Sigmoid colon (tissue), 7 donors: ENCODE data around the gene FBXL19. TPM values are rescaled to one million over a fixed set of nuclear protein-coding genes. Genes with fewer than 3 reads are reported as not detected.

Experiments used
- DNase-seq: peaks from one replicate; pipeline ENCODE4 v3.0.0-alpha.2; 2019
- H3K27ac ChIP-seq, 4 donors: fragments of 200-600 bp; sonication (generic); one replicate each; pipeline ENCODE4 v1.5.1; 2016 to 2019; ENCODE audit warnings: mild to moderate bottlenecking in 1 of 4
- H3K27me3 ChIP-seq, 3 donors: fragments of 200-600 bp; sonication (generic); one replicate each; pipeline ENCODE4 v1.5.1; 2019; ENCODE audit warnings: mild to moderate bottlenecking in 1 of 3
- H3K36me3 ChIP-seq, 4 donors: fragments of 200-600 bp; sonication (generic); one replicate each; pipeline ENCODE4 v1.5.1; 2016 to 2019
- H3K4me1 ChIP-seq, 4 donors: fragments of 200-600 bp; sonication (generic); one replicate each; pipeline ENCODE4 v1.5.1; 2017 to 2019
- H3K4me3 ChIP-seq, 4 donors: fragments of 200-600 bp; sonication (generic); one replicate each; pipeline ENCODE4 v1.5.1; 2017 to 2019; ENCODE audit warnings: mild to moderate bottlenecking in 2 of 4, moderate library complexity in 1 of 4
- H3K9me3 ChIP-seq, 4 donors: fragments of 200-600 bp in 3 of 4; sonication (generic) in 3 of 4; one replicate each; pipeline versions ENCODE4 v1.5.1 to v1.6.1; 2013 to 2019
- CTCF ChIP-seq, 4 experiments: fragments of 450-650 bp in 3 of 4; fragments of 200-600 bp in 1 of 4; IDR thresholded peaks; one replicate each; pipeline ENCODE4 v1.5.1; 2016 to 2019; ENCODE audit warnings: antibody characterized with exemption in 4 of 4, mild to moderate bottlenecking in 3 of 4, moderate library complexity in 2 of 4
- EP300 ChIP-seq, 4 donors: sonication (generic); formaldehyde crosslinking; IDR thresholded peaks; one replicate each; pipeline ENCODE4 v1.6.1; 2017; ENCODE audit warnings: antibody characterized with exemption in 4 of 4
- POLR2A ChIP-seq, 2 donors: fragments of 450-650 bp; IDR thresholded peaks; one replicate each; pipeline ENCODE4 v1.6.1; 2016; ENCODE audit warnings: antibody characterized with exemption in 2 of 2, mild to moderate bottlenecking in 2 of 2, moderate library complexity in 2 of 2
- POLR2AphosphoS5 ChIP-seq, 4 donors: sonication (generic); formaldehyde crosslinking; IDR thresholded peaks; one replicate each; pipeline ENCODE4 v1.6.1; 2017; ENCODE audit warnings: antibody characterized with exemption in 4 of 4
- WGBS, 2 donors: extraction: QIAGEN DNeasy Blood & Tissue Kit; methylation state at CpG; one replicate each; pipeline ENCODE4 v1.1.7; 2013; 5-methylcytosine and 5-hydroxymethylcytosine counted together
- intact Hi-C: fragments of 100-400 bp; cut with DNase I; formaldehyde crosslinking; loops from one replicate; pipeline ENCODE4 v1.15.1; 2023
- polyA plus RNA-seq, 3 donors: library from polyadenylated mRNA; stranded (reverse); fragments of 200-250 nt; gene quantifications; one replicate each; pipeline ENCODE4 v1.2.3, GENCODE V29; 2013
- total RNA-seq, 4 donors: library from RNA; depleted of rRNA; stranded (reverse); fragments of >200 nt; gene quantifications; one replicate each; pipeline ENCODE4 v1.1.0, GENCODE V29; 2016
- donor health status: healthy with polysubstance abuse.
- donor health status: Bipolar disorder and iron deficiency.
- donor health status: healthy.

Gene FBXL19
- total and polyA plus RNA-seq, 7 donors: 3.0 to 32.7 (median 10.3) TPM

GRCh38 chr16:30942426-30942806 lies 19.0 kb downstream of the FBXL19 start:
- Histone ChIP-seq H3K4me3 (no peak overlapping the region), H3K9me3 (no peaks in the 10 kb centered on the region), H3K27ac (peak overlapping the region in 2 of 4 donors; percentile 12 to 46), H3K36me3 (peaks cover 0 to 47% (median 8%) of the 10 kb centered on the region in 4 donors), H3K4me1 (peaks cover 0 to 21% (median 9%) of the 10 kb centered on the region in 4 donors), H3K27me3 (no peaks in the 10 kb centered on the region)
- DNase-seq: no peak
- intact Hi-C loops: no loop called here
- no peak for TF ChIP-seq EP300 (IDR thresholded peaks at IDR 0.05)
- no peak for TF ChIP-seq POLR2AphosphoS5 (IDR thresholded peaks at IDR 0.05)
- no peak for TF ChIP-seq POLR2A (IDR thresholded peaks at IDR 0.05)
- TF ChIP-seq CTCF (IDR thresholded peaks at IDR 0.05): no peak
- WGBS, 2 donors: 35 to 76% methylated on average over 4 of the region's 4 CpGs

GRCh38 chr16:30944352-30944751 lies 21.0 kb downstream of the FBXL19 start:
- peaks cover 0 to 46% (median 8%) of the 10 kb centered on the region in 4 donors for H3K36me3 ChIP-seq
- TF ChIP-seq POLR2AphosphoS5 (IDR thresholded peaks at IDR 0.05): no peak
- no peak for TF ChIP-seq EP300 (IDR thresholded peaks at IDR 0.05)
- no peak overlapping the region for H3K4me3 ChIP-seq
- intact Hi-C loops: no loop called here
- DNase-seq: no peak
- H3K4me1 ChIP-seq: peaks cover 0 to 22% (median 9%) of the 10 kb centered on the region in 4 donors
- no peak overlapping the region for H3K27ac ChIP-seq
- no peaks in the 10 kb centered on the region for H3K27me3 ChIP-seq
- no peaks in the 10 kb centered on the region for H3K9me3 ChIP-seq

DNA sequence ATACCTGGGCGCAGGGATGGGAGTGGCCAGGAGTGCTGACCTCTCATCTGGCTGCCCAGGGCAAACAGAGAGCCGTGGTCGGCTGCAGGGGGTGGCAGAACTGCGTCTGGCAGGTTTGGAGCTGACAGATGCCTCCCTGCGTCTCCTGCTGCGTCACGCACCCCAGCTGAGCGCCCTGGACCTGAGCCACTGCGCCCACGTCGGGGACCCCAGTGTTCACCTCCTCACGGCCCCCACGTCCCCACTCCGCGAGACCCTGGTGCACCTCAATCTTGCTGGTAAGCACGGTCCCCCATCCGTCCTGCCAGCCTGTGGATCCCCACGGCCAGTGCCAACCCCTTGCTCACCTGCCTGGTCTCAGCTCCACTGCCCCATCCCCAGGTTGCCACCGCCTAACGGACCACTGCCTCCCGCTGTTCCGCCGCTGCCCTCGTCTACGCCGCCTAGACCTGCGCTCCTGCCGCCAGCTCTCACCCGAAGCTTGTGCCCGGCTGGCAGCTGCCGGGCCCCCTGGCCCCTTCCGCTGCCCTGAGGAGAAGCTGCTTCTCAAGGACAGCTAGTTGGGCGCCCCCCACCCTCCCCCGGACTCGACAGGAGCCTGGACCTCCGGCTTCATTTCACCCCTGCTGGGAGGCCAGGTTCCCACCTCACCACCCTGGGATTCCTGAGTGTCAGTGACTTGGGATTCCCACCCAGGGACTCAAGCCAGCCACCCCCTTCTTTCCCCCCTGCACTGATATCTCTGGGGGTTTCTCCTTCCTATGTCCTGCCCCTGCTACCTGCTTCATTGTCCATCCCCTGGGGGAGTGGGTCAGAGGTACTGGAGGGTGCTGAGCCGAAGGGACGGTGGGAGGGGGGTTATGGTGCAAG lies 23.5 kb downstream of the FBXL19 start:
- H3K27me3 ChIP-seq: no peaks in the 10 kb centered on the region
- DNase-seq: no peak
- intact Hi-C loops: no loop called here
- H3K9me3 ChIP-seq: no peaks in the 10 kb centered on the region
- H3K36me3 ChIP-seq: peaks cover 0 to 31% (median 8%) of the 10 kb centered on the region in 4 donors
- WGBS, 2 donors: 93 to 94% methylated on average over 38 of the region's 38 CpGs
- H3K4me1 ChIP-seq: peaks cover 0 to 42% (median 31%) of the 10 kb centered on the region in 4 donors
- H3K4me3 ChIP-seq: no peak overlapping the region
- TF ChIP-seq CTCF (IDR thresholded peaks at IDR 0.05): no peak
- TF ChIP-seq POLR2A (IDR thresholded peaks at IDR 0.05): no peak
- TF ChIP-seq EP300 (IDR thresholded peaks at IDR 0.05): no peak
- TF ChIP-seq POLR2AphosphoS5 (IDR thresholded peaks at IDR 0.05): no peak
- H3K27ac ChIP-seq: peak overlapping the region in 3 of 4 donors; percentile 86 to 98 (median 92)

DNA sequence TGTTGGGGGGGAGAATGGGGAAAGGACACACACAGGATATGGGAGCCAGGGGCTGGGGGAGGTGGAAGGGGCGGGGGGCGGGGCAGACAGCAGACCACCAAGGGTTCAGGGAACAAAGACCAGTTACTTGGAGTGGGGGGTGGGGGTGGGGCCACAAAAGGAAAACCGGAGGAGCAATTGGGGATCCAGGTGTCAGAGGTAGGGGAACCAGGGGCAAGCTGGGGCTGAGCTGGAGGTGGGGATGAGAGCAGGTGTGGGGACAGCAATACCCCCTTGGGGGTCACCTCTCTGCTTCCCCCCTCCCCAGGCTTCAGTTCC lies 24.1 kb downstream of the FBXL19 start:
- Histone ChIP-seq H3K27me3 (no peaks in the 10 kb centered on the region), H3K36me3 (peaks cover 0 to 27% (median 8%) of the 10 kb centered on the region in 4 donors), H3K9me3 (no peaks in the 10 kb centered on the region), H3K4me3 (peak overlapping the region in 2 of 4 donors; percentile 75 to 84), H3K27ac (peak overlapping the region; percentile 86 to 98 (median 93)), H3K4me1 (peaks cover 0 to 42% (median 35%) of the 10 kb centered on the region in 4 donors)
- no peak for DNase-seq
- intact Hi-C loops: no loop called here
- 81 to 83% methylated on average over 3 of the region's 3 CpGs for WGBS, 2 donors
- no peak for TF ChIP-seq POLR2A (IDR thresholded peaks at IDR 0.05)
- no peak for TF ChIP-seq EP300 (IDR thresholded peaks at IDR 0.05)
- TF ChIP-seq POLR2AphosphoS5 (IDR thresholded peaks at IDR 0.05): no peak
- no peak for TF ChIP-seq CTCF (IDR thresholded peaks at IDR 0.05)

- intact Hi-C loops: loop anchor here (2.0 kb wide), 1 partner anchor 23 kb away; no protein-coding TSS in a partner anchor
- DNase-seq: peak; percentile 97
- 46 to 50% methylated on average over 44 of the region's 44 CpGs for WGBS, 2 donors
- H3K27me3 ChIP-seq: no peaks in the 10 kb centered on the region
- no peak for TF ChIP-seq POLR2A (IDR thresholded peaks at IDR 0.05)
- TF ChIP-seq CTCF (IDR thresholded peaks at IDR 0.05): no peak
- no peak for TF ChIP-seq EP300 (IDR thresholded peaks at IDR 0.05)
- TF ChIP-seq POLR2AphosphoS5 (IDR thresholded peaks at IDR 0.05): peak; percentile 13 to 44 (median 32)
- peak overlapping the region; percentile 75 to 96 (median 86) for H3K4me3 ChIP-seq
- peak overlapping the region; percentile 86 to 98 (median 93) for H3K27ac ChIP-seq
- H3K36me3 ChIP-seq: peaks cover 0 to 21% (median 8%) of the 10 kb centered on the region in 4 donors
- H3K4me1 ChIP-seq: peaks cover 0 to 42% (median 39%) of the 10 kb centered on the region in 4 donors
- H3K9me3 ChIP-seq: no peaks in the 10 kb centered on the region
Measured at GRCh38 chr16:30947859-30948666, 24.7 kb downstream of the FBXL19 start.
